T-helper 9 cell (primary cell): ENCODE data around the gene DNAAF5.

Experiments used
- DNase-seq: peaks from one replicate; pipeline ENCODE4 v3.0.0-alpha.2; 2020
- total RNA-seq, 2 donors: gene quantifications; one replicate each; lab custom pipeline; 2026; lab: John Stamatoyannopoulos, UW

Gene DNAAF5
- 8.9 to 22.0 reads per million in 2 donors for total RNA-seq

- DNase-seq, result peak; percentile 75
Observed at GRCh38 chr7:726084-726853, at the start of gene DNAAF5. Gene DNAAF5, plus strand, starts transcription at chr7:726699. Its CDS starts 22 bp downstream, at chr7:726721.

GRCh38 chr7:676972-677385 lies 49.5 kb upstream of the DNAAF5 start:
- DNase-seq, result no peak

- DNase-seq, result no peak
Observed at GRCh38 chr7:680411-681127, 45.9 kb upstream of the DNAAF5 start.

GRCh38 chr7:681551-682307 lies 44.8 kb upstream of the DNAAF5 start:
- no peak for DNase-seq

- DNase-seq, result no peak
Observed at GRCh38 chr7:682810-683209, 43.7 kb upstream of the DNAAF5 start.

GRCh38 chr7:683526-684205 lies 42.8 kb upstream of the DNAAF5 start:
- no peak for DNase-seq

GRCh38 chr7:684416-684815 lies 42.1 kb upstream of the DNAAF5 start:
- no peak for DNase-seq

- no peak for DNase-seq
Observed at GRCh38 chr7:685540-685939, 41.0 kb upstream of the DNAAF5 start.

- no peak for DNase-seq
Observed at GRCh38 chr7:690478-691360, 35.8 kb upstream of the DNAAF5 start.

GRCh38 chr7:691361-692045 lies 35.0 kb upstream of the DNAAF5 start:
- DNase-seq, result no peak

- no peak for DNase-seq
Observed at GRCh38 chr7:693280-693679, 33.2 kb upstream of the DNAAF5 start.

GRCh38 chr7:696426-696811 lies 30.1 kb upstream of the DNAAF5 start:
- no peak for DNase-seq

- no peak for DNase-seq
Observed at GRCh38 chr7:696812-697551, 29.5 kb upstream of the DNAAF5 start.

GRCh38 chr7:698515-699475 lies 27.7 kb upstream of the DNAAF5 start:
- no peak for DNase-seq

- no peak for DNase-seq
Observed at GRCh38 chr7:699476-700170, 26.9 kb upstream of the DNAAF5 start.

- DNase-seq, result no peak
Observed at GRCh38 chr7:701086-701671, 25.3 kb upstream of the DNAAF5 start.

GRCh38 chr7:703049-703448 lies 23.4 kb upstream of the DNAAF5 start:
- no peak for DNase-seq

GRCh38 chr7:706721-707120 lies 19.8 kb upstream of the DNAAF5 start:
- no peak for DNase-seq
